Endothelial cell of umbilical vein (primary cell): ENCODE data around the gene TPMT. TPM values are rescaled to one million over a fixed set of nuclear protein-coding genes. Genes with fewer than 3 reads are reported as not detected.
"Not testable (repeated sequence)": the region's sequence is repeated elsewhere in the genome, so short reads cannot be mapped to it uniquely, and the experiment has no call there.

ENCODE experiments used
- BruUV-seq: library from RNA; stranded (reverse); fragments of 400-500 nt; replicated peaks from 2 replicates; lab custom pipeline; 2021; lab: Mats Ljungman, UMichigan
- CTCF ChIA-PET: fragments of 300-600, 350-600 bp; sonication (Branson Sonifier 250); formaldehyde crosslinking; loops from one replicate; lab custom pipeline; 2021; ENCODE audit warnings: antibody characterized with exemption, inconsistent platforms; lab: Charles Lee
- POLR2A ChIA-PET: fragments of 300-600, 350-600 bp; sonication (Branson Sonifier 250); formaldehyde crosslinking; loops from one replicate; lab custom pipeline; 2021; ENCODE audit warnings: antibody characterized with exemption, inconsistent platforms; lab: Charles Lee
- DNase-seq: peaks from one replicate; pipeline ENCODE4 v3.0.0-alpha.2; 2011; ENCODE audit warnings: low read depth, low spot score
- FAIRE-seq: peaks from 2 replicates; lab custom pipeline; 2011; peaks lifted over from hg19 to GRCh38; lab: Jason Lieb, UNC
- H2AFZ ChIP-seq: 2 replicates; pipeline ENCODE4 v1.6.0; 2012; ENCODE audit warnings: low read depth, low read length, control low read depth, inconsistent platforms
- H3K27ac ChIP-seq: 2 replicates; pipeline ENCODE4 v1.5.1; 2011; ENCODE audit warnings: low read depth, mild to moderate bottlenecking, control low read depth, low read length, moderate library complexity; ENCODE audit not compliant: insufficient read depth
- H3K27me3 ChIP-seq, 2 experiments: 2 replicates each; pipeline versions ENCODE4 v1.6.0 to v1.6.1; 2011; ENCODE audit warnings: low read length in 2 of 2, mixed read lengths in 1 of 2; ENCODE audit not compliant: control insufficient read depth in 2 of 2, insufficient read depth in 2 of 2
- H3K36me3 ChIP-seq, 2 experiments: 2 replicates in 1 of 2; 3 replicates in 1 of 2; pipeline ENCODE4 v1.5.1; 2011; ENCODE audit warnings: low read length in 2 of 2, mild to moderate bottlenecking in 1 of 2, moderate library complexity in 1 of 2; ENCODE audit not compliant: control insufficient read depth in 2 of 2, insufficient read depth in 2 of 2; ENCODE audit errors: extremely low read depth in 1 of 2
- H3K4me1 ChIP-seq: 3 replicates; pipeline ENCODE4 v1.5.1; 2011; ENCODE audit warnings: mild to moderate bottlenecking, low read length; ENCODE audit not compliant: control insufficient read depth, insufficient read depth; ENCODE audit errors: extremely low read depth
- H3K4me2 ChIP-seq: 2 replicates; pipeline ENCODE4 v1.6.1; 2011; ENCODE audit warnings: low read length, control low read depth, mixed read lengths; ENCODE audit not compliant: insufficient read depth
- H3K4me3 ChIP-seq, 3 experiments: fragments of 200-600 bp in 1 of 3; sonication (generic), shearing (Covaris generic) in 1 of 3; replicated peaks in 1 of 3; 2 replicates each; pipeline ENCODE4 v1.5.1; 2011 to 2016; ENCODE audit warnings: control low read depth in 3 of 3, low read length in 3 of 3, mild to moderate bottlenecking in 2 of 3, inconsistent platforms in 1 of 3, low read depth in 1 of 3, moderate library complexity in 1 of 3; ENCODE audit not compliant: insufficient read depth in 1 of 3
- H3K79me2 ChIP-seq: 2 replicates; pipeline ENCODE4 v1.6.0; 2012; ENCODE audit warnings: low read length, inconsistent platforms; ENCODE audit not compliant: control insufficient read depth, insufficient read depth
- H3K9ac ChIP-seq: replicated peaks from 2 replicates; pipeline ENCODE3; 2011; ENCODE audit warnings: low read length, control low read depth; ENCODE audit not compliant: insufficient read depth; ENCODE audit errors: extremely low read depth
- H3K9me1 ChIP-seq: replicated peaks from 3 replicates; pipeline ENCODE4 v1.6.0; 2011; ENCODE audit warnings: mild to moderate bottlenecking, low read length; ENCODE audit not compliant: control insufficient read depth, insufficient read depth; ENCODE audit errors: extremely low read depth
- H3K9me3 ChIP-seq: replicated peaks from 2 replicates; pipeline ENCODE4 v1.5.1; 2012; ENCODE audit warnings: low read length, inconsistent platforms; ENCODE audit not compliant: control insufficient read depth, insufficient read depth
- H4K20me1 ChIP-seq: replicated peaks from 2 replicates; pipeline ENCODE3; 2011; ENCODE audit warnings: mild to moderate bottlenecking, low read length; ENCODE audit not compliant: control insufficient read depth, insufficient read depth; ENCODE audit errors: extremely low read depth
- EZH2 ChIP-seq: IDR thresholded peaks from 2 replicates; pipeline ENCODE4 v1.6.1; 2012; ENCODE audit warnings: borderline replicate concordance, low read depth, mild to moderate bottlenecking, moderate library complexity, low read length, inconsistent platforms; ENCODE audit not compliant: severe bottlenecking
- FOS ChIP-seq: IDR thresholded peaks from 2 replicates; pipeline ENCODE4 v1.6.1; 2011; ENCODE audit warnings: mild to moderate bottlenecking, low read length, moderate library complexity, borderline replicate concordance; ENCODE audit not compliant: insufficient read depth
- JUN ChIP-seq: IDR thresholded peaks from 2 replicates; pipeline ENCODE4 v1.6.1; 2011; ENCODE audit warnings: borderline replicate concordance, low read depth; ENCODE audit not compliant: insufficient read length, insufficient read depth
- MYC ChIP-seq: IDR thresholded peaks from one replicate; pipeline ENCODE4 v1.6.1; 2011; ENCODE audit warnings: mild to moderate bottlenecking, low read depth, low read length
- POLR2A ChIP-seq: IDR thresholded peaks from 2 replicates; pipeline ENCODE4 v1.6.1; 2012; ENCODE audit warnings: low read depth, mild to moderate bottlenecking, control low read depth, low read length
- dilution Hi-C: fragments of 300-500 bp; cut with MboI; formaldehyde crosslinking; loops from one replicate; pipeline ENCODE4 v1.15.0; 2019; ENCODE audit warnings: low sequenced_read_pairs; ENCODE audit not compliant: extremely low pct_ligation_motif_present
- intact Hi-C: fragments of 100-400 bp; cut with micrococcal nuclease; formaldehyde crosslinking; loops from one replicate; pipeline ENCODE4 v1.10.0; 2022
- polyA plus RNA-seq, 4 experiments: library from polyadenylated mRNA; depleted of rRNA in 3 of 4; stranded (reverse) in 3 of 4; unstranded in 1 of 4; fragments of >200 nt; gene quantifications; 2 replicates each; pipeline versions ENCODE4 v1.2.1 to v1.2.3, GENCODE V29; 2011 to 2012; ENCODE audit warnings: missing spikeins in 1 of 4
- total RNA-seq: library from RNA; stranded (reverse); gene quantifications from 2 replicates; pipeline ENCODE4 v1.2.3, GENCODE V29; 2021
- TF ChIP-seq, protein P1 (sequence below): IDR thresholded peaks from 2 replicates; pipeline ENCODE4 v1.6.1; 2011; ENCODE audit not compliant: insufficient read depth, insufficient read length

The TPMT gene
- total and polyA plus RNA-seq, 2 donors (not counting 3 experiments of a cell fraction or from before 2014, with no cell fraction given): 6.5 to 11.1 TPM

DNA sequence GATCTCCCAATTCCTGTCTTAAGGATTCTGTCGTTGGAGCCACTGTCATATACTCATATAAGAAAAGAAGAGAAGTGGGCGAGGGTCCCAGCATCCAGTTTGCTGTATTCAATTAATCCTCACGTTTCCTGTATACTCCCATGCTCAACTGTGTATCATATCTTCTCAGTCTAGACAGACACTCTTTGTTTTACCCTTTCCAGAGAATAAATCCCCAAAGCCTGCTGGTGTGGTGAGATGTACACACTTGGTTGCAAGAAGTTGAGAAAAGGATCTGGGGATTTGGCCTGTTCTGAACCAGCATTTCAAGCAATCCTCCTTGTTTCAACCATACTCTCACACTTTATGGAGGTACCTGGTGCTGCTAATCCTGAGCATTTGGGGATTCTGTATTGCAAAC is 3.1 kb downstream of the TPMT start:
- no TSS peak for BruUV-seq
- ChIA-PET CTCF (no interaction called here), POLR2A (no interaction called here)
- dilution Hi-C loops (no loop called here), intact Hi-C loops (loop anchor here (10.0 kb wide), 1 partner anchor 233 kb away; the partner anchor contains the start of gene RNF144B)
- Histone ChIP-seq H3K79me2 (no peaks in the 10 kb centered on the region), H4K20me1 (no peaks in the 10 kb centered on the region), H3K4me3 (no peak overlapping the region), H3K27ac (no peak overlapping the region), H3K27me3 (no peaks in the 10 kb centered on the region), H3K9ac (no peak overlapping the region), H3K4me2 (no peak overlapping the region), H3K9me3 (no peaks in the 10 kb centered on the region), H3K9me1 (no peaks in the 10 kb centered on the region), H3K4me1 (peaks cover 19% of the 10 kb centered on the region), H2AFZ (no peak overlapping the region), H3K36me3 (no peaks in the 10 kb centered on the region)
- DNase-seq (no peak), FAIRE-seq (no peak)
- TF ChIP-seq, protein P1, sequence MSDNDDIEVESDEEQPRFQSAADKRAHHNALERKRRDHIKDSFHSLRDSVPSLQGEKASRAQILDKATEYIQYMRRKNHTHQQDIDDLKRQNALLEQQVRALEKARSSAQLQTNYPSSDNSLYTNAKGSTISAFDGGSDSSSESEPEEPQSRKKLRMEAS: no peak
- TF ChIP-seq EZH2 (no peak), JUN (no peak), FOS (no peak), POLR2A (no peak), MYC (no peak)

DNA sequence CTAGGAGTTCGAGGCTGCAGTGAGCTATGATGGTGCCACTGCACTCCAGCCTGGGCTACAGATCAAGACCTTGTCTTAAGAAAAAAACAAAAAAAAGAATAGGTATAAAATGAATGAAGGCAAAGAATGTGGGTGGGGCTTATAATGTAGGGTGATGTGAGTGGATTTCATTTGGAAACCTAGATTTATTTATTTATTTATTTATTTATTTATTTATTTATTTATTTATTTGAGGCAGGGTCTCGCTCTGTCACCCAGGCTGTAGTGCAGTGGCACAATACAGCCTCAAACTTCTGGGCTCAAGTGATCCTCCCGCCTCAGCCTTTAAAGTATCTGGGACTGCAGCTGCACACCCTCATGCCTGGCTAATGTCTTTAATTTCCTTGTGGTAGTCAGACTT is 3.5 kb downstream of the TPMT start:
- H3K27me3 ChIP-seq, H4K20me1 ChIP-seq, dilution Hi-C loops, DNase-seq, H3K9ac ChIP-seq, H3K36me3 ChIP-seq, H3K27ac ChIP-seq, H3K4me3 ChIP-seq, FAIRE-seq, POLR2A ChIA-PET, BruUV-seq, H3K4me2 ChIP-seq, H3K9me3 ChIP-seq, CTCF ChIA-PET, H3K79me2 ChIP-seq, H3K9me1 ChIP-seq, H2AFZ ChIP-seq: not testable (repeated sequence)
- intact Hi-C loops: loop anchor here (10.0 kb wide), 1 partner anchor 233 kb away; the partner anchor contains the start of gene RNF144B
- H3K4me1 ChIP-seq: peaks cover 19% of the 10 kb centered on the region
